Stimulated activated effector memory CD8-positive, alpha-beta T cell treated with anti-CD3 and anti-CD28 coated beads, Interleukin-12 subunit alpha, Interleukin-12 subunit beta, amount 100 ng/mL, for 72 hours (primary cell): ENCODE data around the gene KRTAP4-1.
"Not testable (repeated sequence)": the region's sequence is repeated elsewhere in the genome, so short reads cannot be mapped to it uniquely, and the experiment has no call there.

ENCODE experiments used
- ATAC-seq: fragments of 150-1000 bp; cut with Tn5 transposase; 2 replicates; pipeline ENCODE4 v1.10.0; 2021
- DNase-seq, 2 donors: peaks; one replicate each; pipeline ENCODE4 v3.0.0; 2021 to 2022; ENCODE audit warnings: low spot score in 2 of 2
- H3K27ac Mint-ChIP-seq: one replicate; pipeline ENCODE4 v1.8.0; 2022; ENCODE audit warnings: mild to moderate bottlenecking, mixed read lengths
- H3K36me3 Mint-ChIP-seq: one replicate; pipeline ENCODE4 v1.8.0; 2022; ENCODE audit warnings: mild to moderate bottlenecking, mixed read lengths
- H3K4me1 Mint-ChIP-seq: one replicate; pipeline ENCODE4 v1.8.0; 2022; ENCODE audit warnings: mixed read lengths
- H3K4me3 Mint-ChIP-seq: one replicate; pipeline ENCODE4 v1.8.0; 2022; ENCODE audit warnings: mild to moderate bottlenecking, mixed read lengths
- H3K9me3 Mint-ChIP-seq: one replicate; pipeline ENCODE4 v1.8.0; 2022; ENCODE audit warnings: mixed read lengths

KRTAP4-1 gene

GRCh38 chr17:41148971-41149651 lies 35.6 kb downstream of the KRTAP4-1 start:
- H3K9me3 Mint-ChIP-seq, H3K36me3 Mint-ChIP-seq, ATAC-seq, H3K4me1 Mint-ChIP-seq, DNase-seq, H3K27ac Mint-ChIP-seq, H3K4me3 Mint-ChIP-seq: not testable (repeated sequence)

- no peak for DNase-seq
- no peaks in the 10 kb centered on the region for H3K4me1 Mint-ChIP-seq
- no peaks in the 10 kb centered on the region for H3K36me3 Mint-ChIP-seq
- no peak overlapping the region for H3K27ac Mint-ChIP-seq
- ATAC-seq = no peak
- peaks cover 5% of the 10 kb centered on the region for H3K9me3 Mint-ChIP-seq
- H3K4me3 Mint-ChIP-seq = no peak overlapping the region
Measured at GRCh38 chr17:41147531-41148204, 37.0 kb downstream of the KRTAP4-1 start.

- H3K9me3 Mint-ChIP-seq = peaks cover 8% of the 10 kb centered on the region
- H3K4me1 Mint-ChIP-seq = no peaks in the 10 kb centered on the region
- H3K36me3 Mint-ChIP-seq = no peaks in the 10 kb centered on the region
- H3K4me3 Mint-ChIP-seq = no peak overlapping the region
- no peak overlapping the region for H3K27ac Mint-ChIP-seq
- ATAC-seq = no peak
- no peak for DNase-seq
Measured at GRCh38 chr17:41145261-41145660, 39.5 kb downstream of the KRTAP4-1 start.

GRCh38 chr17:41144846-41145245 lies 39.9 kb downstream of the KRTAP4-1 start:
- ATAC-seq (no peak), DNase-seq (no peak)
- Mint-ChIP-seq H3K27ac (no peak overlapping the region), H3K4me3 (no peak overlapping the region), H3K4me1 (no peaks in the 10 kb centered on the region), H3K36me3 (no peaks in the 10 kb centered on the region), H3K9me3 (peaks cover 8% of the 10 kb centered on the region)

- Mint-ChIP-seq H3K4me3 (no peak overlapping the region), H3K9me3 (peaks cover 11% of the 10 kb centered on the region), H3K36me3 (no peaks in the 10 kb centered on the region), H3K27ac (no peak overlapping the region), H3K4me1 (no peaks in the 10 kb centered on the region)
- DNase-seq (no peak), ATAC-seq (no peak)
Measured at GRCh38 chr17:41141361-41141760, 43.4 kb downstream of the KRTAP4-1 start.

GRCh38 chr17:41140360-41141131 lies 44.2 kb downstream of the KRTAP4-1 start, which contains the start of gene KRTAP4-6:
KRTAP4-6 (minus strand) TSS chr17:41140544; CDS start chr17:41140487, 57 bp downstream.
- Mint-ChIP-seq H3K9me3 (peaks cover 11% of the 10 kb centered on the region), H3K4me3 (no peak within 1 kb of the TSS), H3K36me3 (no peaks in the 10 kb centered on the region), H3K27ac (no peak within 1 kb of the TSS), H3K4me1 (no peaks in the 10 kb centered on the region)
- DNase-seq (no peak), ATAC-seq (no peak)

GRCh38 chr17:41139865-41140264 lies 44.8 kb downstream of the KRTAP4-1 start:
- not testable (repeated sequence) for DNase-seq, H3K4me1 Mint-ChIP-seq, H3K4me3 Mint-ChIP-seq, H3K27ac Mint-ChIP-seq, H3K36me3 Mint-ChIP-seq, ATAC-seq
- H3K9me3 Mint-ChIP-seq = peaks cover 11% of the 10 kb centered on the region
